H9 (cell line): ENCODE results near the gene EPHA2. TPM values are rescaled to one million over a fixed set of nuclear protein-coding genes. Genes with fewer than 3 reads are reported as not detected.

Experiments
- DNase-seq: peaks from one replicate; pipeline ENCODE4 v3.0.0-alpha.2; 2017
- H2AFZ ChIP-seq: one replicate; pipeline ENCODE4 v1.6.1; 2013; ENCODE audit warnings: mild to moderate bottlenecking, low read length, control low read depth, moderate library complexity
- H2AK5ac ChIP-seq: 2 replicates; pipeline ENCODE4 v1.6.1; 2013; ENCODE audit warnings: low read length, control low read depth, mixed read lengths; ENCODE audit not compliant: insufficient read length
- H2BK120ac ChIP-seq: one replicate; pipeline ENCODE4 v1.6.1; 2013; ENCODE audit warnings: low read depth, mild to moderate bottlenecking, low read length, control low read depth, inconsistent platforms; ENCODE audit not compliant: poor library complexity, severe bottlenecking
- H2BK12ac ChIP-seq: 2 replicates; pipeline ENCODE4 v1.6.1; 2013; ENCODE audit warnings: low read length, control low read depth, mixed read lengths, low read depth; ENCODE audit not compliant: insufficient read length
- H2BK15ac ChIP-seq: 2 replicates; pipeline ENCODE4 v1.6.1; 2013; ENCODE audit warnings: low read depth, low read length, control low read depth
- H2BK20ac ChIP-seq: one replicate; pipeline ENCODE4 v1.6.1; 2013; ENCODE audit warnings: low read depth, mild to moderate bottlenecking, low read length, control low read depth, inconsistent platforms; ENCODE audit not compliant: poor library complexity, severe bottlenecking
- H2BK5ac ChIP-seq: 2 replicates; pipeline ENCODE4 v1.6.1; 2013; ENCODE audit warnings: low read length, control low read depth, mixed read lengths; ENCODE audit not compliant: insufficient read length
- H3K14ac ChIP-seq: 2 replicates; pipeline ENCODE4 v1.6.1; 2013; ENCODE audit warnings: low read length, control low read depth; ENCODE audit not compliant: insufficient read depth
- H3K18ac ChIP-seq: 2 replicates; pipeline ENCODE4 v1.6.1; 2013; ENCODE audit warnings: low read depth, mild to moderate bottlenecking, mixed read lengths, low read length, control low read depth; ENCODE audit not compliant: insufficient read length
- H3K23ac ChIP-seq: 2 replicates; pipeline ENCODE4 v1.6.1; 2013; ENCODE audit warnings: low read length, control low read depth, mixed read lengths, low read depth; ENCODE audit not compliant: insufficient read length
- H3K23me2 ChIP-seq: 2 replicates; pipeline ENCODE4 v1.6.1; 2013; ENCODE audit warnings: low read depth, mild to moderate bottlenecking, mixed read lengths, low read length, control low read depth; ENCODE audit not compliant: insufficient read length, poor library complexity, severe bottlenecking
- H3K27ac ChIP-seq: 2 replicates; pipeline ENCODE4 v1.5.1; 2013; ENCODE audit warnings: low read length, control low read depth, mixed read lengths, low read depth; ENCODE audit not compliant: insufficient read length
- H3K27me3 ChIP-seq: 2 replicates; pipeline ENCODE4 v1.6.1; 2013; ENCODE audit warnings: low read length, control low read depth, inconsistent platforms; ENCODE audit not compliant: insufficient read depth
- H3K4ac ChIP-seq: 2 replicates; pipeline ENCODE4 v1.6.1; 2013; ENCODE audit warnings: low read depth, mild to moderate bottlenecking, control low read depth, inconsistent platforms, low read length, moderate library complexity
- H3K4me1 ChIP-seq: 2 replicates; pipeline ENCODE4 v1.6.1; 2013; ENCODE audit warnings: low read length, control low read depth, inconsistent platforms; ENCODE audit not compliant: insufficient read depth
- H3K4me2 ChIP-seq: 2 replicates; pipeline ENCODE4 v1.6.1; 2013; ENCODE audit warnings: low read length, control low read depth, mixed read lengths; ENCODE audit not compliant: insufficient read length, insufficient read depth
- H3K56ac ChIP-seq: 2 replicates; pipeline ENCODE4 v1.6.1; 2013; ENCODE audit warnings: low read depth, mild to moderate bottlenecking, mixed read lengths, low read length, control low read depth; ENCODE audit not compliant: insufficient read length
- H3K79me1 ChIP-seq: 2 replicates; pipeline ENCODE4 v1.6.1; 2013; ENCODE audit warnings: low read depth, mild to moderate bottlenecking, moderate library complexity, low read length, control low read depth, inconsistent platforms; ENCODE audit not compliant: insufficient read depth, poor library complexity, severe bottlenecking
- H3K79me2 ChIP-seq: 2 replicates; pipeline ENCODE4 v1.6.1; 2013; ENCODE audit warnings: low read length, control low read depth, inconsistent platforms; ENCODE audit not compliant: insufficient read depth
- H3K9ac ChIP-seq: 2 replicates; pipeline ENCODE4 v1.6.1; 2013; ENCODE audit warnings: low read length, control low read depth, mixed read lengths; ENCODE audit not compliant: insufficient read length; ENCODE audit errors: extremely low read depth
- H3K9me3 ChIP-seq: one replicate; pipeline ENCODE4 v1.6.1; 2013; ENCODE audit warnings: low read depth, low read length, inconsistent platforms; ENCODE audit not compliant: control insufficient read depth
- H3T11ph ChIP-seq: one replicate; pipeline ENCODE4 v1.6.1; 2013; ENCODE audit warnings: mild to moderate bottlenecking, low read length, control low read depth, inconsistent platforms
- H4K20me1 ChIP-seq: one replicate; pipeline ENCODE4 v1.6.1; 2013; ENCODE audit not compliant: control insufficient read depth, insufficient read length, insufficient read depth
- H4K5ac ChIP-seq: 2 replicates; pipeline ENCODE4 v1.6.1; 2013; ENCODE audit warnings: low read depth, mild to moderate bottlenecking, mixed read lengths, low read length, control low read depth; ENCODE audit not compliant: insufficient read length
- H4K8ac ChIP-seq: replicated peaks from 2 replicates; pipeline ENCODE4 v1.6.1; 2013; ENCODE audit warnings: low read length, control low read depth, mixed read lengths, low read depth; ENCODE audit not compliant: insufficient read length
- H4K91ac ChIP-seq: 2 replicates; pipeline ENCODE4 v1.6.1; 2013; ENCODE audit warnings: low read depth, mild to moderate bottlenecking, moderate library complexity, mixed read lengths, low read length, control low read depth; ENCODE audit not compliant: insufficient read length
- H3K27ac Mint-ChIP-seq, 3 experiments: 2 replicates in 2 of 3; 3 replicates in 1 of 3; pipeline ENCODE4 v1.8.0; 2020 to 2021; ENCODE audit warnings: mixed read lengths in 3 of 3, mild to moderate bottlenecking in 1 of 3, moderate library complexity in 1 of 3
- H3K27me3 Mint-ChIP-seq: 2 replicates; pipeline ENCODE4 v1.8.0; 2021; ENCODE audit warnings: low read depth, mild to moderate bottlenecking, moderate library complexity, mixed read lengths
- H3K36me3 Mint-ChIP-seq, 3 experiments: 2 replicates in 2 of 3; 3 replicates in 1 of 3; pipeline ENCODE4 v1.8.0; 2020 to 2021; ENCODE audit warnings: low read depth in 3 of 3, mixed read lengths in 3 of 3; ENCODE audit not compliant: insufficient read depth in 1 of 3
- H3K4me1 Mint-ChIP-seq, 2 experiments: 2 replicates each; pipeline ENCODE4 v1.8.0; 2020; ENCODE audit warnings: mixed read lengths in 2 of 2
- H3K4me3 Mint-ChIP-seq, 2 experiments: 2 replicates in 1 of 2; 3 replicates in 1 of 2; pipeline ENCODE4 v1.8.0; 2020 to 2021; ENCODE audit warnings: mild to moderate bottlenecking in 2 of 2, mixed read lengths in 2 of 2, moderate library complexity in 1 of 2
- H3K9me3 Mint-ChIP-seq, 2 experiments: 2 replicates in 1 of 2; 3 replicates in 1 of 2; pipeline ENCODE4 v1.8.0; 2020; ENCODE audit warnings: mild to moderate bottlenecking in 2 of 2, mixed read lengths in 2 of 2, moderate library complexity in 1 of 2
- CTCF ChIP-seq: fragments of 200-600 bp; sonication (generic); conservative IDR thresholded peaks from 3 replicates; pipeline ENCODE4 v1.8.0; 2021; ENCODE audit warnings: antibody characterized with exemption, mild to moderate bottlenecking
- WGBS: extraction: QIAGEN DNeasy Blood & Tissue Kit; methylation state at CpG from one replicate; pipeline ENCODE4 v1.1.7; 2013; ENCODE audit warnings: missing lambda C conversion rate, low lambda C conversion rate, mixed read lengths; ENCODE audit not compliant: insufficient read length; ENCODE audit errors: extremely low coverage; 5-methylcytosine and 5-hydroxymethylcytosine counted together
- total RNA-seq: library from RNA; stranded (reverse); gene quantifications from 2 replicates; pipeline ENCODE4 v1.2.1, GENCODE V29; 2021

Gene EPHA2
- total RNA-seq, 1 experiment from 2014 or later = 33.1 TPM

GRCh38 chr1:16126743-16127515 lies 28.9 kb downstream of the EPHA2 start:
- H4K20me1 ChIP-seq = no peaks in the 10 kb centered on the region

More at GRCh38 chr1:16126743-16127515, 28.9 kb downstream of the EPHA2 start:
- no peaks in the 10 kb centered on the region for H3K9me3 Mint-ChIP-seq
- Histone ChIP-seq H3K14ac (no peak overlapping the region), H2BK20ac (no peak overlapping the region), H3K79me1 (no peaks in the 10 kb centered on the region), H4K91ac (no peak overlapping the region), H2BK15ac (no peak overlapping the region), H2AK5ac (no peak overlapping the region), H3K4me2 (no peak overlapping the region), H3T11ph (no peak overlapping the region), H3K4me1 (peaks cover 2% of the 10 kb centered on the region; the same call in 1 of the 2 replicates), H4K5ac (no peak overlapping the region), H2BK120ac (no peak overlapping the region), H2AFZ (no peak overlapping the region), H2BK12ac (no peak overlapping the region), H3K23me2 (no peaks in the 10 kb centered on the region), H3K79me2 (no peaks in the 10 kb centered on the region), H3K27ac (no peak overlapping the region), H3K18ac (no peak overlapping the region), H3K27me3 (no peaks in the 10 kb centered on the region), H3K4ac (no peak overlapping the region), H3K9ac (no peak overlapping the region), H3K9me3 (no peaks in the 10 kb centered on the region), H3K23ac (no peak overlapping the region), H4K8ac (no peak overlapping the region), H2BK5ac (no peak overlapping the region), H3K56ac (no peak overlapping the region)
- H3K4me3 Mint-ChIP-seq = no peak overlapping the region
- peaks cover 23 to 24% of the 10 kb centered on the region in 2 experiments for H3K4me1 Mint-ChIP-seq
- H3K27me3 Mint-ChIP-seq = no peaks in the 10 kb centered on the region
- WGBS = no CpG with 5 or more reads among the region's 12 CpGs
- peak overlapping the region in 2 of 3 experiments; percentile 32 to 57; a peak in 2 of 7 replicates for H3K27ac Mint-ChIP-seq
- no peak for TF ChIP-seq CTCF
- DNase-seq = no peak
- peaks cover 39 to 81% (median 49%) of the 10 kb centered on the region in 3 experiments for H3K36me3 Mint-ChIP-seq
